A673 (cell line): ENCODE results near the gene TFCP2. TPM values are rescaled to one million over a fixed set of nuclear protein-coding genes. Genes with fewer than 3 reads are reported as not detected.

Source experiments
- BruUV-seq: library from RNA; stranded (reverse); fragments of 400-500 nt; replicated peaks from 2 replicates; lab custom pipeline; 2021; lab: Mats Ljungman, UMichigan
- CTCF ChIA-PET: fragments of 300-600 bp; sonication (Branson Sonifier 250); formaldehyde crosslinking; loops from one replicate; lab custom pipeline; 2022; ENCODE audit warnings: antibody characterized with exemption; lab: Charles Lee
- POLR2A ChIA-PET: fragments of 300-600 bp; sonication (Branson Sonifier 250); formaldehyde crosslinking; loops from one replicate; lab custom pipeline; 2022; ENCODE audit warnings: antibody characterized with exemption; ENCODE audit not compliant: low non-redundant PET; lab: Charles Lee
- DNase-seq: peaks from one replicate; pipeline ENCODE4 v3.0.0-alpha.2; 2015; ENCODE audit warnings: low spot score
- H3K27ac ChIP-seq: fragments of 200-600 bp; sonication (generic); 2 replicates; pipeline ENCODE4 v1.5.1; 2016; ENCODE audit warnings: mixed run types, low read depth, mild to moderate bottlenecking, mixed read lengths, antibody characterized with exemption, low read length; ENCODE audit not compliant: poor library complexity, severe bottlenecking
- H3K27me3 ChIP-seq: fragments of 200-600 bp; sonication (generic); replicated peaks from 2 replicates; pipeline ENCODE4 v1.6.1; 2017; ENCODE audit warnings: mixed run types, low read depth, mild to moderate bottlenecking, mixed read lengths, antibody characterized with exemption, low read length; ENCODE audit not compliant: insufficient read depth, poor library complexity
- H3K36me3 ChIP-seq: fragments of 200-600 bp; sonication (generic); 2 replicates; pipeline ENCODE4 v1.6.1; 2016; ENCODE audit warnings: mixed run types, mild to moderate bottlenecking, mixed read lengths, antibody characterized with exemption, low read length; ENCODE audit not compliant: insufficient read depth, poor library complexity, severe bottlenecking
- H3K4me1 ChIP-seq: fragments of 200-600 bp; sonication (generic); 2 replicates; pipeline ENCODE4 v1.6.1; 2017; ENCODE audit warnings: mixed run types, mild to moderate bottlenecking, mixed read lengths, antibody characterized with exemption, low read length; ENCODE audit not compliant: insufficient read depth, poor library complexity, severe bottlenecking
- H3K4me3 ChIP-seq: fragments of 200-600 bp; sonication (generic); 2 replicates; pipeline ENCODE4 v1.5.1; 2016; ENCODE audit warnings: low read depth, mixed run types, mild to moderate bottlenecking, mixed read lengths, low read length; ENCODE audit not compliant: poor library complexity, severe bottlenecking
- H3K9me3 ChIP-seq: fragments of 200-600 bp; sonication (generic); 2 replicates; pipeline ENCODE4 v1.6.1; 2016; ENCODE audit warnings: mixed run types, low read depth, mild to moderate bottlenecking, mixed read lengths, antibody characterized with exemption, low read length; ENCODE audit not compliant: poor library complexity, severe bottlenecking
- CTCF ChIP-seq: fragments of 300-800, 200-600 bp; sonication (generic); conservative IDR thresholded peaks from 2 replicates; pipeline ENCODE4 v1.5.1; 2017; ENCODE audit warnings: low read depth, mild to moderate bottlenecking, antibody characterized with exemption, low read length, moderate library complexity, mixed read lengths
- EZH2 ChIP-seq: fragments of 200-600 bp; sonication (generic); IDR thresholded peaks from 2 replicates; pipeline ENCODE4 v1.6.1; 2017; ENCODE audit warnings: borderline replicate concordance, low read depth, mild to moderate bottlenecking, mixed read lengths, antibody characterized with exemption, low read length; ENCODE audit not compliant: poor library complexity, severe bottlenecking
- intact Hi-C: fragments of 100-400 bp; cut with micrococcal nuclease; formaldehyde crosslinking; loops from one replicate; pipeline ENCODE4 v1.10.0; 2022; ENCODE audit not compliant: unreplicated experiment
- total RNA-seq: library from RNA; stranded (reverse); gene quantifications from 2 replicates; pipeline ENCODE4 v1.2.3, GENCODE V29; 2021

The TFCP2 gene
- total RNA-seq, 1 experiment from 2014 or later = 46.1 TPM

GRCh38 chr12:51059086-51059485, 113.8 kb downstream of the TFCP2 start:
- no TSS peak for BruUV-seq
- no peak overlapping the region for H3K27ac ChIP-seq
- H3K9me3 ChIP-seq = no peaks in the 10 kb centered on the region
- peaks cover 83% of the 10 kb centered on the region for H3K36me3 ChIP-seq
- intact Hi-C loops = no loop called here
- POLR2A ChIA-PET = no interaction called here
- no peak for DNase-seq
- H3K4me3 ChIP-seq = no peak overlapping the region
- no peaks in the 10 kb centered on the region for H3K27me3 ChIP-seq
- TF ChIP-seq CTCF = no peak
- TF ChIP-seq EZH2 = no peak
- CTCF ChIA-PET = no interaction called here
- H3K4me1 ChIP-seq = no peaks in the 10 kb centered on the region

GRCh38 chr12:51056242-51056641, 116.7 kb downstream of the TFCP2 start:
- Histone ChIP-seq H3K4me3 (no peak overlapping the region), H3K4me1 (no peaks in the 10 kb centered on the region), H3K27ac (no peak overlapping the region), H3K27me3 (no peaks in the 10 kb centered on the region), H3K36me3 (peaks cover 74% of the 10 kb centered on the region), H3K9me3 (no peaks in the 10 kb centered on the region)
- DNase-seq = no peak
- CTCF ChIA-PET = no interaction called here
- POLR2A ChIA-PET = no interaction called here
- intact Hi-C loops = no loop called here
- no TSS peak for BruUV-seq
- no peak for TF ChIP-seq CTCF

- Histone ChIP-seq H3K36me3 (peaks cover 62% of the 10 kb centered on the region), H3K4me3 (no peak overlapping the region), H3K4me1 (no peaks in the 10 kb centered on the region), H3K9me3 (no peaks in the 10 kb centered on the region), H3K27ac (no peak overlapping the region), H3K27me3 (no peaks in the 10 kb centered on the region)
- no peak for DNase-seq
- BruUV-seq = no TSS peak
- ChIA-PET POLR2A (interaction anchor here (0.7 kb wide), 1 partner anchor 295 kb away, joined by 10 read pairs; no protein-coding TSS in a partner anchor), CTCF (interaction anchor here (0.7 kb wide), 2 partner anchors 33 to 287 kb away, joined by 4 to 10 read pairs; no protein-coding TSS in a partner anchor)
- TF ChIP-seq EZH2 (no peak), CTCF (no peak)
- intact Hi-C loops = no loop called here
These were observed 117.9 kb downstream of the TFCP2 start for GRCh38 chr12:51055060-51055459.
